IMR-90 (cell line): ENCODE measurements around the gene PPP2R2D. TPM values are rescaled to one million over a fixed set of nuclear protein-coding genes. Genes with fewer than 3 reads are reported as not detected.

Experiments used
- polyA plus RNA-seq, 3 experiments: library from polyadenylated mRNA; depleted of rRNA; stranded (reverse); fragments of >200 nt; gene quantifications; 2 replicates each; pipeline ENCODE4 v1.2.3, GENCODE V29; 2012; ENCODE audit warnings: low replicate concordance in 1 of 3
- total RNA-seq: library from RNA; depleted of rRNA; stranded (reverse); fragments of >200 nt; gene quantifications from 2 replicates; pipeline ENCODE4 v1.2.3, GENCODE V29; 2012
- TF ChIP-seq, protein P1 (sequence below): fragments of 150-350 bp; IDR thresholded peaks from 2 replicates; pipeline ENCODE4 v1.6.1; 2017; ENCODE audit warnings: mild to moderate bottlenecking, antibody characterized with exemption, low read length, low read depth

PPP2R2D gene
- total and polyA plus RNA-seq, 2 of the 4 experiments (the other 2 are of a cell fraction): 22.8 to 23.8 TPM

DNA sequence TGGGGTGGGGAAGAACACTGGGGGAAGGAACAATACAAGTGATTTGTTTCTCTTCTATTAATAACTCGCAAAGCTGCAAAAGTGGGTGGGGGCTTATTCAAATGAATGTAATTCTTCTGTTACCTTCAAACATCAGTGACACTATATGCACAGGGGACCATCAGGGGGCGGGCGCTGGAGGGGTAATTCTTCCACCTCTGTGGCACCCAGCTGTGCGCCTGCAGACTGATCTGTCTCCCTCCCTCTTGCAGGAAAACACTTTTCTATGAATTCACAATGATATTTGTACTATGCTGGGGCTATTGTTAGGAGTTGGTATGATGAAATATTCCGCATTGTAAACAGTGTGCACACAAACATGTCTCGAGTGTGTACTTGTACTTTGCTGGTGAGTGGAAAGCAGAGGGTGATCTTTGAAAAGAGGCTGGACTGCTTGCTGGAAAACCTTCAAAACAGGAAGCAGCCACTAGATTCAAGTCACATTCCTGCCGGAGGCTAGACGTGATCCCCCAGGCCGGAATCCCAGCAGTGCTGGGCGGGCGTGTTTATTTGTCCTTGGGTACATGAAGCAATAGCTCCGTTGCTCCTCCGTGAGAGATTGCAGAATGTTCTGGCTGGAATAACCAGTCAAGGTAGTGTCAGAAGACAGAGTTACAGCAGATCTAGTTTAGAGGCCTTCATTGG is 96.7 kb downstream of the PPP2R2D start (continued):
- TF ChIP-seq, protein P1, sequence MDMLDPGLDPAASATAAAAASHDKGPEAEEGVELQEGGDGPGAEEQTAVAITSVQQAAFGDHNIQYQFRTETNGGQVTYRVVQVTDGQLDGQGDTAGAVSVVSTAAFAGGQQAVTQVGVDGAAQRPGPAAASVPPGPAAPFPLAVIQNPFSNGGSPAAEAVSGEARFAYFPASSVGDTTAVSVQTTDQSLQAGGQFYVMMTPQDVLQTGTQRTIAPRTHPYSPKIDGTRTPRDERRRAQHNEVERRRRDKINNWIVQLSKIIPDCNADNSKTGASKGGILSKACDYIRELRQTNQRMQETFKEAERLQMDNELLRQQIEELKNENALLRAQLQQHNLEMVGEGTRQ: no peak
